ENCODE data around the gene NOX4. TPM values are rescaled to one million over a fixed set of nuclear protein-coding genes. Genes with fewer than 3 reads are reported as not detected.
"Not testable (repeated sequence)": the region's sequence is repeated elsewhere in the genome, so short reads cannot be mapped to it uniquely, and the experiment has no call there.

Gene NOX4
- total and polyA plus RNA-seq, 4 experiments from 2014 or later = not detected

DNA sequence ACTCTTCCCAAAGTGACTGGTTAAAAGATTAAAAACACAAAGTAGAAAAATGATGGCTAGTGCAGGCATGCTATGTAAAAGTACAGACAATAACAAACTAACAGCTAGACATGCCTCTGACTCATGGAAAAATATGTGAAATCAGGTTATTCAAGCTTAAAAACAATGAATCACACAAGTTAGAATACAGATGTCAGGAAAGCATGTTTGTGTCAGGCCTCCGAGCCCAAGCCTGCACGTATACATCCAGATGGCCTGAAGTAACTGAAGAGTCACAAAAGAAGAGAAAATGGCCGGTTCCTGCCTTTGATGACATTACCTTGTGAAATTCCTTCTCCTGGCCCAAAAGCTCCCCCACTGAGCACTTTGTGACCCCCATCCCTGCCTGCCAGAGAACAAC lies 110.1 kb downstream of the NOX4 start:
- Mint-ChIP-seq H3K36me3 (no peaks in the 10 kb centered on the region), H3K27me3 (no peaks in the 10 kb centered on the region), H3K4me1 (no peaks in the 10 kb centered on the region), H3K4me3 (no peak overlapping the region), H3K27ac (no peak overlapping the region), H3K9me3 (peaks cover 0 to 4% (median 0%) of the 10 kb centered on the region in 8 donors)
- Histone ChIP-seq H3K4me1 (ENCODE audit: insufficient read depth, low read length) (no peaks in the 10 kb centered on the region), H3K4me3 (ENCODE audit: low read length in 2 of 2) (no peak overlapping the region), H3K27me3 (ENCODE audit: insufficient read depth, low read length) (no peaks in the 10 kb centered on the region), H3K36me3 (ENCODE audit: insufficient read depth, low read length) (no peaks in the 10 kb centered on the region), H3K27ac (ENCODE audit: low read depth, low read length) (no peak overlapping the region), H3K9me3 (ENCODE audit: control insufficient read depth in 1 of 2, low read length in 2 of 2) (no peaks in the 10 kb centered on the region)
- POLR2A ChIA-PET (ENCODE audit: partially characterized antibody) = no interaction called here
- CTCF ChIA-PET (ENCODE audit: partially characterized antibody) = no interaction called here
- DNase-seq = no peak
- intact Hi-C loops (cut with micrococcal nuclease) = no loop called here

DNA sequence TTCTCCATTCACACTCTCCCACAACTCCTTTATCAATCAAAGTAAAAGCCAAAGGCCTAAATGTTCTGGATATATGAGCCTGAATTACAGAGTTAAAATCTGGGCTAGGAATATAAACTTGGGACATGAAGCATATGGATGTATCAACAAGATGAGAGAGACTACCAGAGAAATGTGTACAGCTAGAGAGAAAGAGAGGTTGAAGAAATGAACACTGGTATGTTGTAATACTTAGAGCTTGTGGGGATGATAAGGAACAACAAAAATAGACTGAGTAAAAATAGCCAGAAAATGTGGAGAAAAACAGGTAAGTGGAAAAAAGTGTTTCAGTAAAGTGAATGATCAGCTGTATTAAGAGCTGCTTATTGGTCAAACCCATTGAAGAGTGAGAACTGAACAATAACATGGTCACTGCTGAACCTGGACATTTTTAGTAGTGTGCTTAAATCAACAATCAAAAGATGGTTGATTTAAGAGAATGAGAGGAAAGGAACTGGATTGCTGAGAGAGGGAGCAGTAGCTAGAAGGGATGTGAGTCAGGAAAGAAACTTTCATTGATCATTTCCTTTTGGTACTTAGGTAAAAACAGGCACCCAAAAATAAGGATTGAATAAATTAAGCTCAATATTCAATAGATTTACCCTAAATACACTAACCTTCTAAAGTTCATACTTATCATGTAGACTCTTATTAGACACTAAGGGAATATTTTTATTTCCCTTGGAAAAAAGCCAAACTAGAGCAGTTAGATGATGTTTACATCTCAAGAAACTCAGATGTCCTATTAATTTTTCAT lies 111.0 kb downstream of the NOX4 start:
- H3K36me3 ChIP-seq (ENCODE audit: insufficient read depth, low read length); DNase-seq; H3K9me3 Mint-ChIP-seq; H3K4me3 Mint-ChIP-seq; intact Hi-C loops (cut with micrococcal nuclease); H3K27me3 Mint-ChIP-seq; CTCF ChIA-PET (ENCODE audit: partially characterized antibody); H3K27me3 ChIP-seq (ENCODE audit: insufficient read depth, low read length); H3K36me3 Mint-ChIP-seq; H3K4me1 Mint-ChIP-seq; H3K27ac Mint-ChIP-seq; POLR2A ChIA-PET (ENCODE audit: partially characterized antibody); H3K9me3 ChIP-seq (ENCODE audit: control insufficient read depth in 1 of 2, low read length in 2 of 2); H3K27ac ChIP-seq (ENCODE audit: low read depth, low read length); H3K4me3 ChIP-seq (ENCODE audit: low read length in 2 of 2); H3K4me1 ChIP-seq (ENCODE audit: insufficient read depth, low read length): not testable (repeated sequence)

DNA sequence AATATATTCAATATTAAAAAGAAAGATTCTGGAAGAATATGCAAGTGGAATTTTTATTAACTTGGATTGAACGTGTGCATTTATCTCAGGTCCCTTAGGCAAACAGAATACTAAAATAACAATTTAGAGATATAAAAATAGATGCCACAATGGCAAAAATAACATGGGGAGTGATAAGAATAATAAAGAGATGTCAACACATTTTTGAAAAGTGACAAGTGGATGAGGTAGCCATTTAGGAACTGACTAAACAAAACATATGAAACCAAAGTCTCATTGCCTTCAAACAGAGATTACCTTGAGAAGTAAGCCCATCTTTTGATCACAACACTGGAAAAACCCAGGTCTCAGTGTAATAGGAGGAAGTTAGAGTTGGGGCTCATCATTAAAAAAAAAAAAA lies 112.2 kb downstream of the NOX4 start:
- H3K27me3 ChIP-seq (ENCODE audit: insufficient read depth, low read length); H3K4me3 Mint-ChIP-seq; H3K9me3 Mint-ChIP-seq; H3K36me3 Mint-ChIP-seq; intact Hi-C loops (cut with micrococcal nuclease); POLR2A ChIA-PET (ENCODE audit: partially characterized antibody); H3K4me1 Mint-ChIP-seq; CTCF ChIA-PET (ENCODE audit: partially characterized antibody); H3K36me3 ChIP-seq (ENCODE audit: insufficient read depth, low read length); DNase-seq; H3K9me3 ChIP-seq (ENCODE audit: control insufficient read depth in 1 of 2, low read length in 2 of 2); H3K4me3 ChIP-seq (ENCODE audit: low read length in 2 of 2); H3K27ac Mint-ChIP-seq; H3K27me3 Mint-ChIP-seq; H3K4me1 ChIP-seq (ENCODE audit: insufficient read depth, low read length); H3K27ac ChIP-seq (ENCODE audit: low read depth, low read length): not testable (repeated sequence)

DNA sequence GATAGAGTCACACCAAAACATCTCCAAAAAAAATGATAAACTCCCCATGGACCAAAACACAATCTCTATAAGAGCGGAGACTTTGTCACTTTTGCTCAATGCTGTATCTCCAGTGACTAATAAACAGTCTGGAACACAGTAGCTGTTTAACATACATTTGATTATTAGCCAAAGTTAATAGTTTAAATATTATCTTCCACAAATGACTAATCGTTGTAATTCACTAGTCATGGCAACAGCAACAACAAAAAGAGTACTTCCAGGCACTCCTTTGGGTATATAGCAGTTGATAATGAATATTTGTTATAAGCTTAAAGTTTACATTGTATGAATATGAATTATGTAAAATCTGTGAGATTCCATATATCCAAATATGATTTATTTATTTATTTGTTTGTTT lies 121.8 kb downstream of the NOX4 start:
- not testable (repeated sequence) for H3K4me3 Mint-ChIP-seq; H3K4me3 ChIP-seq (ENCODE audit: low read length in 2 of 2)

DNA sequence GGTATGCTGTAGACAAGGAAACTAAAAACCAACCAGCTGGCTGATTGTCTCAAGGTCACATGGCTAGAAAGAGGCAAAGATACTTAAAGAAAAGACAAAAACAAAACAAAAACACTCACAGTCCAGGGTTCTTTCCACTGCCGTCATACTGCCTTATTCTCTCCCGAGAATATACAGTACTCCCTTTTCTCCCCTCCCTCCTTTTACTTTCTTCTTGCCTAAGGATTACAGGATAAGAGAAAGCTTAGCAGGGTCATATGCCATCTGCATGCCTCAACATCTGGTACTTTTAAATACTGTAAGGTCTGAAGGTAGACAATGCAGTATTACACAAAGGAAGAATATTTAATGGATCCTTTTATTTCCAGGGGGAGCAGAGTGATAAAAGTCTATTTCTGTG lies 126.3 kb downstream of the NOX4 start:
- H3K4me1 ChIP-seq (ENCODE audit: insufficient read depth, low read length); intact Hi-C loops (cut with micrococcal nuclease); H3K9me3 Mint-ChIP-seq; H3K27me3 Mint-ChIP-seq; H3K4me1 Mint-ChIP-seq; H3K27me3 ChIP-seq (ENCODE audit: insufficient read depth, low read length); H3K27ac Mint-ChIP-seq; POLR2A ChIA-PET (ENCODE audit: partially characterized antibody); H3K4me3 ChIP-seq (ENCODE audit: low read length in 2 of 2); CTCF ChIA-PET (ENCODE audit: partially characterized antibody); H3K27ac ChIP-seq (ENCODE audit: low read depth, low read length); H3K4me3 Mint-ChIP-seq; DNase-seq; H3K36me3 ChIP-seq (ENCODE audit: insufficient read depth, low read length); H3K9me3 ChIP-seq (ENCODE audit: control insufficient read depth in 1 of 2, low read length in 2 of 2); H3K36me3 Mint-ChIP-seq: not testable (repeated sequence)

More for the DNA sequence above, 121.8 kb downstream of the NOX4 start:
- H3K27me3 Mint-ChIP-seq; H3K4me1 Mint-ChIP-seq; H3K27me3 ChIP-seq (ENCODE audit: insufficient read depth, low read length); H3K27ac Mint-ChIP-seq; POLR2A ChIA-PET (ENCODE audit: partially characterized antibody); H3K9me3 Mint-ChIP-seq; H3K9me3 ChIP-seq (ENCODE audit: control insufficient read depth in 1 of 2, low read length in 2 of 2); H3K27ac ChIP-seq (ENCODE audit: low read depth, low read length); H3K36me3 Mint-ChIP-seq; CTCF ChIA-PET (ENCODE audit: partially characterized antibody); intact Hi-C loops (cut with micrococcal nuclease); DNase-seq; H3K4me1 ChIP-seq (ENCODE audit: insufficient read depth, low read length); H3K36me3 ChIP-seq (ENCODE audit: insufficient read depth, low read length): not testable (repeated sequence)

DNA sequence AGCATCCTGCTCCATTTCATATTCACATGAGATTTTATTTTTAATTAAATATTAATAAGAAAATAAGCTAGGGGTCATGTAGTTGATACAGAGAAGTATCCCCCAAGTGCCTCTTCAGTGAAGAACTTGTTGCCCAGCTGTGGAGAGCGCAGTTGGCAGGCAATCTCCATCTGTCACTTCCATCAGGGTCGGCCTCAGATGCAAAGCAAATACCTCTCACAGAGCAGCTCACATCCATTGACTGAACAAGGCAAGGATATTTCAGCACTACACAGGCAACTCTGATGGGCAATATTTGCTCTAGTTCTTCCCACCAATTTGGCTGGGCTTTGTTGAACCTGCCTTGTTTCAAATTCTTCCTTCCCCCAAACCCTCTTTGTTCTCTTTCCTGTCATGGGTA lies 129.4 kb downstream of the NOX4 start:
- no peaks in the 10 kb centered on the region for H3K27me3 Mint-ChIP-seq
- CTCF ChIA-PET (ENCODE audit: partially characterized antibody) = no interaction called here
- H3K4me1 ChIP-seq (ENCODE audit: insufficient read depth, low read length) = no peaks in the 10 kb centered on the region
- H3K27me3 ChIP-seq (ENCODE audit: insufficient read depth, low read length) = no peaks in the 10 kb centered on the region
- POLR2A ChIA-PET (ENCODE audit: partially characterized antibody) = no interaction called here
- H3K36me3 Mint-ChIP-seq = no peaks in the 10 kb centered on the region
- no peak for DNase-seq
- no peak overlapping the region for H3K27ac Mint-ChIP-seq
- peaks cover 0 to 2% (median 0%) of the 10 kb centered on the region in 8 donors for H3K9me3 Mint-ChIP-seq
- no peaks in the 10 kb centered on the region for H3K36me3 ChIP-seq (ENCODE audit: insufficient read depth, low read length)
- H3K27ac ChIP-seq (ENCODE audit: low read depth, low read length) = no peak overlapping the region
- no peak overlapping the region for H3K4me3 ChIP-seq (ENCODE audit: low read length in 2 of 2)
- H3K9me3 ChIP-seq (ENCODE audit: control insufficient read depth in 1 of 2, low read length in 2 of 2) = no peaks in the 10 kb centered on the region
- peak overlapping the region in 1 of 8 donors; percentile 7 for H3K4me3 Mint-ChIP-seq
- intact Hi-C loops (cut with micrococcal nuclease) = no loop called here
- H3K4me1 Mint-ChIP-seq = no peaks in the 10 kb centered on the region

DNA sequence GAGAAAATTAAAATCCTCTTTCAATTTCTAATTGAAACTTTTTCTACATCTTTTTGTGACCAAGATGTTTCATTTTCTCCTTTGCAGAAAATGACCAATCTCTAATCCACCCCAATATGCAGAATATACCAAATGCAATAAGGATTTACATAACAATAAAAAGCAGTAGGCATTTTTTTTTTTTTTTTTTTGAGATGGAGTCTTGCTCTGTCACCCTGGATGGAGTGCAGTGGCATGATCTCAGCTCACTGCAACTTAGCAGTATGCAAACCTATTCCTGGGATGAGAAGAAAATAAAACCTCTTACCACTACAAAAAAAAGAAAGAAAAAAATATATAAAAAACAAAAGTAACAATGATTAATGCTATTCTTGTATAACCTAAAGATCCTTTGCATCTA lies 132.0 kb downstream of the NOX4 start:
- H3K9me3 Mint-ChIP-seq; intact Hi-C loops (cut with micrococcal nuclease); H3K4me1 Mint-ChIP-seq; H3K36me3 ChIP-seq (ENCODE audit: insufficient read depth, low read length); H3K4me1 ChIP-seq (ENCODE audit: insufficient read depth, low read length); H3K27ac ChIP-seq (ENCODE audit: low read depth, low read length); H3K27ac Mint-ChIP-seq; H3K4me3 ChIP-seq (ENCODE audit: low read length in 2 of 2); H3K4me3 Mint-ChIP-seq; POLR2A ChIA-PET (ENCODE audit: partially characterized antibody); H3K9me3 ChIP-seq (ENCODE audit: control insufficient read depth in 1 of 2, low read length in 2 of 2); H3K27me3 ChIP-seq (ENCODE audit: insufficient read depth, low read length); DNase-seq; CTCF ChIA-PET (ENCODE audit: partially characterized antibody); H3K36me3 Mint-ChIP-seq; H3K27me3 Mint-ChIP-seq: not testable (repeated sequence)

DNA sequence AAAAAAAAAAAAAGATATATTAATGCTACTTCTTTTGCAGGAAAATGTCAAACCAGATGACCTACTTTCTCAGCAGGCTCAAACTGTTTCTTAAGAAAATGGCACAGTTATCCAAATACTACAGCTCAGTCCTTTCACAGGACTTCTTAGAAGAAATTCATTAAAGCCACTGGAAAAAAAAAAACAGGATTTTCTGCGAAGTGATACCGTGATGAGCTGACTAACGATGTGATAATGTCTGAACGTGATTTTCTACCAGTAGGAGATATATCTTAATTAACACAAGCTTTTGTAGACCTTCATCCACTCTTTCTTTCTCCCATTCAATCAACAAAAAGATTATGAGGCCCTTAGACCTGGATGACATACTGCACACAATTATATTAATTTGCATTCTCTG lies 132.4 kb downstream of the NOX4 start:
- H3K4me3 ChIP-seq (ENCODE audit: low read length in 2 of 2) = no peak overlapping the region
- ChIA-PET POLR2A (ENCODE audit: partially characterized antibody) (no interaction called here), CTCF (ENCODE audit: partially characterized antibody) (no interaction called here)
- Mint-ChIP-seq H3K4me1 (no peaks in the 10 kb centered on the region), H3K4me3 (no peak overlapping the region), H3K36me3 (no peaks in the 10 kb centered on the region), H3K9me3 (peaks cover 0 to 2% (median 0%) of the 10 kb centered on the region in 8 donors), H3K27me3 (no peaks in the 10 kb centered on the region), H3K27ac (no peak overlapping the region)
- H3K27me3 ChIP-seq (ENCODE audit: insufficient read depth, low read length) = no peaks in the 10 kb centered on the region
- intact Hi-C loops (cut with micrococcal nuclease) = no loop called here
- no peak for DNase-seq
- H3K36me3 ChIP-seq (ENCODE audit: insufficient read depth, low read length) = no peaks in the 10 kb centered on the region
- H3K9me3 ChIP-seq (ENCODE audit: control insufficient read depth in 1 of 2, low read length in 2 of 2) = no peaks in the 10 kb centered on the region
- no peaks in the 10 kb centered on the region for H3K4me1 ChIP-seq (ENCODE audit: insufficient read depth, low read length)
- H3K27ac ChIP-seq (ENCODE audit: low read depth, low read length) = no peak overlapping the region

Measured in CD4-positive, alpha-beta memory T cell (primary cell).